ENCODE data around the gene ADARB2. TPM values are rescaled to one million over a fixed set of nuclear protein-coding genes. Genes with fewer than 3 reads are reported as not detected.

The ADARB2 gene
- total and polyA plus RNA-seq, 8 donors = 0.41 to 0.92 (median 0.76) TPM

DNA sequence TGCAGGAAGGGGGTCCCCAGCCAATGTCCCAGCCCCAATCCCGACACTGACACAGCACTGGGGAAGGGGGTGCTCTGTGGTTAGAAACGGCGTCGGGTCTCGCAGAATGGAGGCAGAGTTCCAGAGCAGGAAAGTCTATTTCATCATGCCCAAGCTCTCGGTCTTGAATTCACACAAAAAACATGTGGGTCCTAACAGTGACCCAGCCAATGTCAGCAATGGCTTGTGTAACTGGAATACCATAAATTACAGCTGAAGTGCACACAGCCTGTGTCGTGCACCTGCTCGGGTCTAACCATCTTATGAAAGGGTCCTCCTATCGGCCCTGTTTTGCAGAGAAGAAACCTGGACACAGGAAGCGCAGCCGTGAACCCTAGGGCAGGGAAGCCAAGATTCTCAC, 324.1 kb downstream of the ADARB2 start:
- Histone ChIP-seq H3K36me3 (no peaks in the 10 kb centered on the region), H3K27me3 (peaks cover 0 to 37% of the 10 kb centered on the region in 2 donors), H3K9me3 (no peaks in the 10 kb centered on the region), H3K4me1 (no peaks in the 10 kb centered on the region), H3K27ac (no peak overlapping the region), H3K4me3 (no peak overlapping the region)
- TF ChIP-seq, protein P1, sequence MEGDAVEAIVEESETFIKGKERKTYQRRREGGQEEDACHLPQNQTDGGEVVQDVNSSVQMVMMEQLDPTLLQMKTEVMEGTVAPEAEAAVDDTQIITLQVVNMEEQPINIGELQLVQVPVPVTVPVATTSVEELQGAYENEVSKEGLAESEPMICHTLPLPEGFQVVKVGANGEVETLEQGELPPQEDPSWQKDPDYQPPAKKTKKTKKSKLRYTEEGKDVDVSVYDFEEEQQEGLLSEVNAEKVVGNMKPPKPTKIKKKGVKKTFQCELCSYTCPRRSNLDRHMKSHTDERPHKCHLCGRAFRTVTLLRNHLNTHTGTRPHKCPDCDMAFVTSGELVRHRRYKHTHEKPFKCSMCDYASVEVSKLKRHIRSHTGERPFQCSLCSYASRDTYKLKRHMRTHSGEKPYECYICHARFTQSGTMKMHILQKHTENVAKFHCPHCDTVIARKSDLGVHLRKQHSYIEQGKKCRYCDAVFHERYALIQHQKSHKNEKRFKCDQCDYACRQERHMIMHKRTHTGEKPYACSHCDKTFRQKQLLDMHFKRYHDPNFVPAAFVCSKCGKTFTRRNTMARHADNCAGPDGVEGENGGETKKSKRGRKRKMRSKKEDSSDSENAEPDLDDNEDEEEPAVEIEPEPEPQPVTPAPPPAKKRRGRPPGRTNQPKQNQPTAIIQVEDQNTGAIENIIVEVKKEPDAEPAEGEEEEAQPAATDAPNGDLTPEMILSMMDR (IDR thresholded peaks at IDR 0.05) = no peak
- intact Hi-C loops (cut with DNase I) = no loop called here
- ATAC-seq (no peak), DNase-seq (no peak)

DNA sequence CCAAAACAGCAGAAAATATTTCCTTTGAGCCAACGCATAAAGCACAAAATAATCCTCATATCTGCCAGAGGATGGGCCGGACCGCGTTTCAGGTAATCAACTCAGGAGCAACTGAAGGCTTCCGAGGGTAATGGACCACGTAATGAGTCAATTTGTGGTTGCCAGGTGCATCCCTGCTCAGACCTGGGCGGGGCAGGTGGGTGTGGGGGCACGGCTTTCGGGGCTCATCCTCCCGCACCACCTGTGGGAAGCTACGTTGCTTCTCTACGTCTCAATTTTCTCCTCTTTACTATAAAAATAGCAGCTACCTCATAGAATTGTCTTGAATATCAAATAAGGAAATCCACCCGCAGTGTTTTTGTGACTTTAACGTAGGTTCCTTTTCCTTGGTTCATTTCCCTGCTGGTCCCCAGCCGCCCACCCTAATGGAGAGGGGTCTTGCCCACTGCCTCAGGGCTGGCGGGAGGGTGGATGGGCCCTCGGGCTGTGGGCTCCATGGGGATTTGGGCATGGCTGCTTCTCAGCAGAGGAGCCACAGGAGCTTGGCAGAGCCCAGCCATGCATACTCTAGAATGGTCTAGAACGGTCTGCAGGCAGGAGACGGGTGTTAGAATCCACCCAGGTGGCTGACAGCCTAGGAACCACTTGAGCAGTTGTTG, 324.7 kb downstream of the ADARB2 start:
- DNase-seq (no peak), ATAC-seq (no peak)
- Histone ChIP-seq H3K9me3 (no peaks in the 10 kb centered on the region), H3K36me3 (no peaks in the 10 kb centered on the region), H3K27me3 (peaks cover 0 to 31% of the 10 kb centered on the region in 2 donors), H3K4me3 (no peak overlapping the region), H3K4me1 (no peaks in the 10 kb centered on the region), H3K27ac (no peak overlapping the region)
- TF ChIP-seq, protein P1 (IDR thresholded peaks at IDR 0.05) = no peak
- intact Hi-C loops (cut with DNase I) = no loop called here

DNA sequence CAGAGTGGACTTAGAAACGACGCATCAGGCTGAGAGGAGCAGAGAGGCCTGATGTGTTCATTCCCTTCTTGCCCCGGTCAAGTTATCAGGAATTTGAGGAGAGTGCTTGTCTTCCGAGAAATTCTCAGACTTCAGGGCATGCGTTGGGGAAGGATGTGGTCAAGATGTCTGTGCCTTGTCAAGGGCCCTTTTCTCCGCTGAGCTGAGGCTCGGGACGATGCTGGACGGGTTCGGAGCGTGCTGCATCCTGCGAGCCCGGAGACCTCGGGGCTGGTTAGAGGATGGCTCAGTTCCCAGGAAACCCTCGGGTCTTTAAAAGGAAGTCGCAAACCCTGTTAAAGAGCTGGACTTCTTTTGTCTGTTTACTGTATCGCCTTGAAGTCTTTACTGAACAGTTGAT, 325.4 kb downstream of the ADARB2 start:
- Histone ChIP-seq H3K4me3 (no peak overlapping the region), H3K4me1 (no peaks in the 10 kb centered on the region), H3K36me3 (no peaks in the 10 kb centered on the region), H3K27me3 (peaks cover 0 to 29% of the 10 kb centered on the region in 2 donors), H3K27ac (no peak overlapping the region), H3K9me3 (no peaks in the 10 kb centered on the region)
- DNase-seq (no peak), ATAC-seq (no peak)
- TF ChIP-seq, protein P1 (IDR thresholded peaks at IDR 0.05) = no peak
- intact Hi-C loops (cut with DNase I) = no loop called here

DNA sequence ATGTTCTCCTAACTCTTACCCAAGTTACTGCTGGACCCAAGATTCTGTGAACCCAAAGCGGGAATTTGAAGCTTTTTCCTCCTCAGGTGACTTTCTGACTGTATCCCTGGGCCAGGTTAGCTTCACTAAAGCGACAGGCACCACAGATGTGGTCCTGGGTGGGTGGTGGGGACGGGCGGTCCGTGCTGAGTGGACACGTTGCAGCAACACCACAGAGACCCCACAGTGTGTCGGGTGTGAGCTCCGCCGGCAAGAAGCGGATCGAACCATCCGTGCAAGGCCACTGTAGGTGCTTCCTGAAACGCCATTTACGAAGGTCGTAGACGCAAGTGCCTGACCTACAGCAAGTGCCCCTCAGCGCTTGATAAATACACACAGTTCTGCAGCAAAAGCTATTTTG, 325.9 kb downstream of the ADARB2 start:
- H3K4me3 ChIP-seq = no peak overlapping the region
- ATAC-seq (no peak), DNase-seq (no peak)
- no peaks in the 10 kb centered on the region for H3K9me3 ChIP-seq
- TF ChIP-seq, protein P1 (IDR thresholded peaks at IDR 0.05) = no peak
- peaks cover 0 to 34% of the 10 kb centered on the region in 2 donors for H3K27me3 ChIP-seq
- H3K4me1 ChIP-seq = no peaks in the 10 kb centered on the region
- intact Hi-C loops (cut with DNase I) = no loop called here
- H3K27ac ChIP-seq = no peak overlapping the region
- H3K36me3 ChIP-seq = no peaks in the 10 kb centered on the region

DNA sequence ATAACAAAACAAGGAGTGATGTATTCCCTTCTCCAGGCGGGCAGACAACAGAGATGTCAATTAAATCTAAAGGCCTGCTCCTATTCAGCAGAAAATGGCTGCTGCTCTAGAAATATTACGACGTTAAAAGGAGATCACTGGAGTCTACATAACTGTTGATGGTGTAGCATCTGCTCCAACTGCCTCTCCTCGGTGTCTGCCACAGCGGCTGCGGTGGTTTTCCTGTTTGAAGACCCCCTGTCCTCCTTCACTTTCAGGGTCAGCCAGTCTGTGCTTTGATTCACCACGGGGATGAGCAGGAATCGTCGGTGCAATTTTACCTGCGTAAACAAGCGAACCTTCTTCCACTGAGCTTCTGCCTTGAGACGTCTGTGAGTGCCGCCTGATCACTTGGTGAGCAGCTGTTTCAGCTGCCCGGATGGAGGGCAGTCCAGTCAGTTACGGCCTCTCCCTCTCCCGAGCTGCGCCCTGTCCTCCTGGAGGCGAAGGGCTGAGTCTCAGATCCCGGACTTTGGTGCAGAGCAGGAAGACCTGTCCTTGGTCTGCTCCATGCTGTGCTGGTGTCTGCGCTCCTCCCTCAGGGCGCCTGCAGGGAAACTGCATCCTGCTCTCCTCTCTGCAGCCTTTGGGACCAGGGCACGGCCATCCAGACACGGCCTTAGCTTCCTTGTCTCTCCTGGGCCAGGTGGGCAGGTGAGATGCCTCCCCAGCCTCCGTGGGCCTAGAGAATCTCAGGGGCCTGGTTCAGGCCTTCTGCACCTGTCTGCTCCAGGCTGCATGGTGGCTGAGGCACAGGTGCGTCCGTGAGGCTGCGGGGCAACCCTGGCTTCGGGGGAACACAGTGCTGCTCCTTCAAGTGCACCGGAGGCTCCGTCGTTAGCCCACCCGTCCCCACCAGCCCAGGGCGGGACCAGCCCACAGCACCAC, 326.6 kb downstream of the ADARB2 start:
- intact Hi-C loops (cut with DNase I) = no loop called here
- TF ChIP-seq, protein P1 (IDR thresholded peaks at IDR 0.05) = no peak

More for the DNA sequence above, 326.6 kb downstream of the ADARB2 start:
- Histone ChIP-seq H3K9me3 (no peaks in the 10 kb centered on the region), H3K4me3 (no peak overlapping the region), H3K27ac (no peak overlapping the region), H3K27me3 (peaks cover 0 to 39% of the 10 kb centered on the region in 2 donors), H3K4me1 (no peaks in the 10 kb centered on the region), H3K36me3 (no peaks in the 10 kb centered on the region)
- no peak for ATAC-seq
- DNase-seq = no peak
